ELR (cell line): ENCODE measurements around the gene VEGFB.

Source experiments
- DNase-seq: peaks from one replicate; pipeline ENCODE4 v3.0.0-alpha.2; 2015; ENCODE audit warnings: low read depth

Gene VEGFB, protein sequence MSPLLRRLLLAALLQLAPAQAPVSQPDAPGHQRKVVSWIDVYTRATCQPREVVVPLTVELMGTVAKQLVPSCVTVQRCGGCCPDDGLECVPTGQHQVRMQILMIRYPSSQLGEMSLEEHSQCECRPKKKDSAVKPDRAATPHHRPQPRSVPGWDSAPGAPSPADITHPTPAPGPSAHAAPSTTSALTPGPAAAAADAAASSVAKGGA

DNA sequence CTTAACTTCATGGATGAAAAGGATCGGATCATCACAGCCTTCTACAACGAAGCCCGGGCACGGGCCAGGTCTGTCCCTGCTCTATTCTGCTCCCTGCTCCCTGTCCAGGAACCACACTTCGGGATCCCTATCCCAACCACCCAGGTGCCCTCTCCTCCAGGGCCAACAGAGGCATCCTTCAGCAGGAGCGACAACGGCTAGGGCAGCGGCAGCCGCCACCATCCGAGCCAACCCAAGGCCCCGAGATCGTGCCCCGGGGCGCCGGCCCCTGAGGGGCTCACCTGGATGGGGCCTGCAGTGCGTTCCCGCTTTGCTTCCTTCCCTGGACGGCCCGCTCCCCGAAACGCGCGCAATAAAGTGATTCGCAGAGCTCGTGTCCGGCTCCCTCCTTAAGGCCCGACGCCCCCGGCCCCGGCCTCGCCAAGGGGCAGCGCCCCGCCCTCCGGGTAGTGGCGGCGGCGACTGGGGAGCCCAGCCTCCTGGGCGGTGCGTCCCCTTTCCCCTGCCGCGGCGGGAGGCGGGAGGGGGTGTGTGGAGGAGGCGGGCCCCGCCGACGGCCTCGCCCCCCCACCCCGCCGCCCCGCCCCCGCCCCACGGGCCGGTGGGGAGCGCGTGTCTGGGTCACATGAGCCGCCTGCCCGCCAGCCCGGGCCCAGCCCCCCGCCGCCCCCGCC, at the start of gene VEGFB:
Gene VEGFB, plus strand, starts transcription at position 672 of the 674 bp plus-strand sequence. CDS start 250 bp downstream, outside the sequence.
- peak; percentile 61 for DNase-seq

DNA sequence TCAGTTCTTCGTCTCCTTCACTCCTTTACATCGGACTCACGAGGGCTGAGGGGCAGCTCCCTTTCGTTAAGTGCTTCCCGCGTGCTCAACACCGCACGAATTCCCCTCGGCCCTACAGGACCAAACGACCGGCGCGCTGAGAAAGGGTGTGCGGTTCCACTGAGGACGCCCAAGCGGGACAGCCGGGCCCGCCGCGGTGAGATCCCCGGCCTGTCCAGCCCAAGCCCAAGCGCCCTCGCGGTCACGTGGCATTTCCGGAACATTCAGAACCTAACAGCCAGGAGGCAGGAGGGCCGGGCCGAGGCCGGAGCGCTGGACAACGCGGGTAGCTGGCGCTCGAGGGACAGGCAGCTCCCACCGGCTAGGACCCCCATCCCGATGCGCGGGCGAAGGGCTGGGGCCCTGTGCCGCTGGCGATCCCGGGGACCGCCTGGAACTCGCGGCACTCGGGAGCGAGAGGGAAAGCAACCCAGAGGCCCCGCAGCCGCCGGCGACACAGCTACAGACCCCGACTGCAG, 49.1 kb upstream of the VEGFB start:
- DNase-seq = peak; percentile 91

DNA sequence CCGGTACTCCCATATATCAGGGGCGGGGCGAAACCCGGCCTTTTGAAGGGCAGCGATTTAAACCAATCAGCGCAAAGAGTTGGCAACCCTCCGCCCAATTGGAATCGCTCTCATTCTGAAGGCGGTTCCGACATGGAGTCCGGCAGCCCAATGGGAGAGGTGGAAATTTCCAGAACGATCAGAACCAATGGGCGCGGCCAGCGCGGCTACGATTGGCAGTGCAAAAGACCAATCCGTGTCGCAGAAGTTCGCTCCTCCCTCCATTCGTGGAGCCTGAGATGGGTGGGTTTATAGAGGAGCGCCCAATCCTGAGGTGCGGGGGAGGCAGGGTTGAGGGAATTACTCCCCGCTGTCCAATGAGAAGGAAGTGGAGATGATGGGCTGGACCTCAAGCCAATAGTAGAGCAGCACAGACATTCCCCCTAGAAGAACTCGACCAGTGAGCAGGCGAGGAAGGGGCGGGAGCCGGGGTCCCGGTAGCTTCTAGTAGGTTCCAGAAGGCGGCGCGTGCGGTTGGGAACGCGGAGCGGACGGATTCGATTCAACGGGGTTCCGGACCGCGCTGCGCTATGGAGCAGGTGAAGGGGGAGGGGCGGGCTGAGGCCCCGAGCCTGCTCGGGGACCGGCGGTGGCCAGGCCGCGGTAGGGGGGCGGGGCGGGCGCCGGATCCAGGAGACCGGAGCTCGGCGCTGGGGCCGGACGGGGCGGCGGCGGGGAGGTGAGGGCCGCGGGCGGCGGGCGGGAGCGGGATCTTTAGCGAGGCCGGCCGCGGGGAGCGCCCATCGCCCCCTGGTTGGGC, 48.5 kb upstream of the VEGFB start, which contains the start of gene STIP1:
Gene STIP1, plus strand, starts transcription at position 479 of the 799 bp plus-strand sequence. Its CDS starts 91 bp downstream, at position 570.
- peak; percentile 100 for DNase-seq

DNA sequence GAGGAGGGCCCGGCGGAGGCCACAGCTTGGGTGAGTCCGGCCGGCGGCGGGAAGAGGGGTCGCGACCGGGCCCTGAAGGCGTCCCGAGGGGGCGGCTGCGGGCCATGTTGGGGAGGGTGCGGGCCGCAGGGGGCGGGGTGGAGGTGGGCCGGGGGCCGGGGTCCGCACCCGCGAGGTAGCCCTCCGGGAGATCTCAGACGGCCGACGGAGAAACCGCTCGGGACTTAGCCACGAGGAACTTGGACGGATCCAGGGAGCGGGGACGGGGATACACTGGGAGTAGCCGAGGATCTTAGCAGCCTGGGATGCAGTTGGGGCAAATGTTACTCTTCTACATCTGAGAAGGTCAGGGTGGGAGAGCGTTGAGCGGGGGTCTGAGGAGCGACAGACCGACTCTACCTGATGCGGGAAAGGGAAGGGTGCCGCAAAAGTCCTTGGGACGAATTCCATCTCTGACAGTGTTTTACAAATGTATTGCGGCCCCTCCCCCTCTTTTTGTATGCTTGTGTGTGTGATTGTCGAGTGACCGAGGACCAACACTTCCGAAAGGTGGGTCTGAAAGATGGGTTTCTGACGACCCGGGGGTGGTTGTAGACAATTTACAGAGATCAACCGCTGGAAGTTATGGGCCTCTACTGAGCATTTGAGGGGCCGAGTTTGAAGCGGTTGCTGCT, 47.8 kb upstream of the VEGFB start:
- DNase-seq = peak; percentile 24

DNA sequence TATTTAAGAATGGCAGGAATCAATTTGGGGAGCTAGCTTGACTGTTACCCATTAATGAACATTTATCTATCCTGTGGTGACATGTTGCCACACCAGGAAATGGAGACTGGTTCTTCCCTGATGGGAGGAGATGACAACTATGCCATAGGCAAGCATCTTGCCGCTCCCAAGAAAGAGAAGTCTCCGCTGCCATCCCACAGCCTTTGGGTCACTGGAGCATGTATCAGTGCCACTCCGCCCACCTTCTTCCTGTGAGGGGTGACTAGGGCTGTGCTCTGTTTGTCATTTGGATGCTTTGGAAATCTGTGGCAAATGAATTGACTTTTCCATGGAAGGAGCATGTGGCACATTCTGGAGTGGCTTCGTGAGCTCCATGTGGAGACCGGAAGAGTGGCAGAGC, 42.0 kb upstream of the VEGFB start:
- no peak for DNase-seq

DNA sequence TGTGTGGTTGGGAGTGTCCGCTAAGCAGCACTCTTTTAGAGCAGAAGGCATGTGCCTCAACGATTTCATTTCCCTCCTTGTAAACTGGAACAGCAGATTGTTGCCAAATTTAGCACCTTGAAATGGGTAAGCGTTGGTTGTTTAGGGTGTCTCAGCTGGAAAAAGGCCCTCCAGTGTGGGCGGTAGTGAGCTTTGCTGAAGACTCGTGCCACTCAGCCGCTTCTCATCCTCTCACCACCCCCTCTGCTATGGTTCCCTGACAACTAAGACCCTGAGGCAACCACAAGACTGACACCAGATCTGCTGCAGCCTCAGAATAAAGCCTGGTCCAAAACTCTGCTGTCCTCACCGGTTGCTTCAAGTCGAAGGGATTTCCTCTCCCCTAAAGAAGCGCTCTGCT, 37.8 kb upstream of the VEGFB start:
- DNase-seq = no peak

DNA sequence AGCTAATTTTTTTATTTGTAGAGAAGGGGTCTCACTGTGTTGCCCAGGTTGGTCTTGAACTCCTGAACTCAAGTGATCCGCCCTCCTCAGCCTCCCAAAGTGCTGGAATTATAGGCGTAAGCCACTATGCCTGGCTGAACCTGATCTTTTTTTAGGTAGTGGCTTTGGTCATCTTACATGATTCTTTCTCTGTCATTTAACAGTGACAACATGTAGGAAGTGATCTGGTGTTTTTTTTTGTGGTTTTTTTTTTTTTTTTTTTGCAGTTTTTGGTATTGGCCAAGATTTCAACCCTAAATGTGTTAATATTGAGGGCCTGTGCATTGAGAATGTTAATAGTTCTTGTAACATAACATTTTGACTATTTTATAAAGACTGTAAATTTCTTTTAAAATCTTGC, 35.9 kb upstream of the VEGFB start:
- DNase-seq = no peak

DNA sequence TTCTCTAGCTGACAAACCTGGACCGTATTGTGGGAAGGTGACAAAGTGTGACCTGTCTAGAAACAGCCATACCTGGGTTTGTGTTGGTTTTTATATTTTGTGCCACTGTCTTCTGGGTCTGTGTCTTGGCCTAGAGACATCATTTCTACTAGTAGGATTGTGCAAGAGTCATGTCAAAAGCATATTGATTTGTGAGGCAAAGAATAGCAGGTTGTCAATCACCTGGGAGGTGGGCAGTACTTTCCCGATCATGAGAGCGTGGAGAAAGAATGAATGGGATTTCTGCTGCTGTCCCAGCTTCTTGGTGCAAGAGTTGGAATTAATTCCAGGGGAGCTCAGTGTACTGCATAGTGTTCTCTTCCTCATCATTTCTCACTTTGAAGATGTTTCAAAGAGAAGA, 32.8 kb upstream of the VEGFB start:
- no peak for DNase-seq

DNA sequence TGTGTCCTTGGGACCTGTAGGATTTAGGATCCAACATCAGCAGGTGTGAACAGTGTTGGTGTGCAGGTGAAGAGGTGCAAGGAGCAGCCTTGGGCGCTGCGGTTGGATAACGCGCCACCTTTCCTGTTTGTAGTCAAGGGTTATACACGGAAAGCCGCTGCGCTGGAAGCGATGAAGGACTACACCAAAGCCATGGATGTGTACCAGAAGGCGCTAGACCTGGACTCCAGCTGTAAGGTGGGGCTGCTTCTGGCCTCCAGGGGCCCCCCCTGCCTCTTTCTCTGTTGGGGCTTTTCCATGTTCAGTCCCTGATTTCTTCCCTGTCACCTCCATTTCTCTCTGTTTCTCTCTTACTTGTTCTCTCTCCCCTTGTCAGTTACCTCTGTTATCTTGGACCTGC, 31.4 kb upstream of the VEGFB start:
- no peak for DNase-seq

DNA sequence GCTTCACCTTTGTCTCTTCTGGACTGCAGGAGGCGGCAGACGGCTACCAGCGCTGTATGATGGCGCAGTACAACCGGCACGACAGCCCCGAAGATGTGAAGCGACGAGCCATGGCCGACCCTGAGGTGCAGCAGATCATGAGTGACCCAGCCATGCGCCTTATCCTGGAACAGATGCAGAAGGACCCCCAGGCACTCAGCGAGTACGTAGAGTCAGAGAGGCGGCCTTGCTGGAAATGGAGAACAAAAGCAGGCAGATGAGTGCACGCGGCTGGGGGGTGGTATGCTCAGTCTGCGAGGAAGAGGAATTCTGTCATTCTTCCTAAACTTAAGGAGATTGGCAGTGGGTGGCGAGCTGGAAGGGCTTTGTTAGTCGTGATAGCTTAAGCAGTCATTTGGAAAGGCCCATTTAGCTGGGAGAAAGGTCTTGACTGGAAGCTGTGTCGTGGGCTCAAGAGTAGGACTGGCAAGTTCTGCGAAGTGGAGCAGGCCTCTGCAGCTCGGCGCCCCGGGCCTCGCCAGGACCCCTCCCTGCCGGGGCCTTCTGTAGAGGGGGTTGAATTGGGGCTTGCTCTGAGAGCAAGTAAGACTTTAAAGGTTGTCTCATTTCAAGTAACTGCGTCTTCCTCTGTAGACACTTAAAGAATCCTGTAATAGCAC, 30.8 kb upstream of the VEGFB start:
- DNase-seq = no peak

DNA sequence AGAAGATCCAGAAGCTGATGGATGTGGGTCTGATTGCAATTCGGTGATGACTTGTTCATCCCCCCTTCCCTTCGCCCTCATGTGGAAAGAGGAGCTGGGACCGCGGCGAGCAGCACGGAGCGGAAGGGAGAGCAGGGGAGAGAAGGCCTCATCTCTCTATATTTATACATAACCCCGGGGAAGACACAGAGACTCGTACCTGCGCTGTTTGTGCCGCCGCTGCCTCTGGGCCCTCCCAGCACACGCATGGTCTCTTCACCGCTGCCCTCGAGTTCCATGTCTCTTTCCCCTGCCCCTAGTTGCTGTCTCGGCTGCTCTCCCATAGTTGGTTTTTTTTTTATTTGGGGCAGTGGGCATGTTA, 30.3 kb upstream of the VEGFB start:
- no peak for DNase-seq

DNA sequence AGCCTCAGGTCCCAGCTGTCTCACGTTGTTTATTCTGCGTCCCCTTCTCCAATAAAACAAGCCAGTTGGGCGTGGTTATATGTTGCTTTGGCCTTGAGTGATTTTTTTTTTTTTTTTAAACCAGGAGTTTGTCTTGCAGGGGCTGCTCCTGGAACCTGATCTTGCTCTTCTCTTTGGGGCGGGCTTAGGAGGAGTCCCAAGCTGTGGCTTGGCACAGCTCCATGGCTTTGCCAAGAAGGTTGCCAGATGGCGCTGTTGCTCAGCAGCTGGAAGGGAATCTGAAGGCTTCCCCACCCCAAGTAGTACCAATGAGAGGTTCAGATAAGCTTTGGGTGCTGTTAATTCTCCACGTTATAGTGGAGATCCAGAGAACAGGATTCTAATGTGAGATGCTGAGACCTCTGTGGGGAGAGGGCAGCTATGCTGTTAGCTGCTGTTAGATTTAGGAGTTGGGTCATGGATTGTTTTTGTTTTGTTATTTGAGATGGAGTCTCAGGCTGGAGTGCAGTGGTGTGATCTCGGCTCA, 29.9 kb upstream of the VEGFB start:
- DNase-seq = peak; percentile 95

DNA sequence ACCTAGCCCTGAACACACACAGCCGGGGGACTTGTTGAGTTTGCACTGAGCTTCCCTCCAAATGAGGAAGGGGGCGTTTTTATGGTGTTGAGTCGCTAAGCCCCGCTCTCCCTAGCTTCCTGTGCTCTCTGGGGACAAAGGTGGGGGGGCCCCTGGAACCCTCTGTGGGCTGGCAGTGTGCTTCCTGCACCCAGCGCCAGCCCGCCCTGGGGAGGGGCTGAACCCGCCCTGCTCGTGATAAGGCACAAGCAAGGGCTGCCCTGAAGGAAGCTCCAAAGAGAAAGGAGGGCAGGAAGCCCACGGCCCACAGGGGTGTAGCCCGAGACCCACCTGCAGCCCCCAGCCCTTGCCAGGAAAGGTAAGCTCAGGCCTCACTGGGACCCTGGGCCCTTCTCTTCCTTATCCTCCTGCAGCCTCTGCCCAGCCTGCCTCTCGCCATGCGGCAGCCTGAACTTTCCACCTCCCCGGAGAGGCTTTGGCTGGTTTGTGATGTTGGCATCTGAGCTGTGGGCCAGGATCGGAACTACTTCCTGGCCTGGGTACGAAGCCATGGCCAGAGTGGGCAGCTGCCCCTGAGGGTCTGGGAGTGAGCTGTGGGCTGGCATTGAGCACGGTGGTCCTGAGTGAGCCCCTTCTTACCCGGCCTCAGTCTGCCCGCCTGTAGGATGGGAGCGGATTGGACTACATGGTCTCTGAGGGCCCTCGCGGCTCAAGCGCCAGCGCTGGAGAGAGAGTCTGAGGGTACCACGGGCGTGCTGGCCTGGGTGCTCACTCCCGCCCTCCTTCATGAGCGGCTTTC, 27.7 kb upstream of the VEGFB start, which contains the start of gene FERMT3:
Gene FERMT3, plus strand, starts transcription at position 265 of the 799 bp plus-strand sequence. CDS start 644 bp downstream, outside the sequence.
- no peak for DNase-seq

DNA sequence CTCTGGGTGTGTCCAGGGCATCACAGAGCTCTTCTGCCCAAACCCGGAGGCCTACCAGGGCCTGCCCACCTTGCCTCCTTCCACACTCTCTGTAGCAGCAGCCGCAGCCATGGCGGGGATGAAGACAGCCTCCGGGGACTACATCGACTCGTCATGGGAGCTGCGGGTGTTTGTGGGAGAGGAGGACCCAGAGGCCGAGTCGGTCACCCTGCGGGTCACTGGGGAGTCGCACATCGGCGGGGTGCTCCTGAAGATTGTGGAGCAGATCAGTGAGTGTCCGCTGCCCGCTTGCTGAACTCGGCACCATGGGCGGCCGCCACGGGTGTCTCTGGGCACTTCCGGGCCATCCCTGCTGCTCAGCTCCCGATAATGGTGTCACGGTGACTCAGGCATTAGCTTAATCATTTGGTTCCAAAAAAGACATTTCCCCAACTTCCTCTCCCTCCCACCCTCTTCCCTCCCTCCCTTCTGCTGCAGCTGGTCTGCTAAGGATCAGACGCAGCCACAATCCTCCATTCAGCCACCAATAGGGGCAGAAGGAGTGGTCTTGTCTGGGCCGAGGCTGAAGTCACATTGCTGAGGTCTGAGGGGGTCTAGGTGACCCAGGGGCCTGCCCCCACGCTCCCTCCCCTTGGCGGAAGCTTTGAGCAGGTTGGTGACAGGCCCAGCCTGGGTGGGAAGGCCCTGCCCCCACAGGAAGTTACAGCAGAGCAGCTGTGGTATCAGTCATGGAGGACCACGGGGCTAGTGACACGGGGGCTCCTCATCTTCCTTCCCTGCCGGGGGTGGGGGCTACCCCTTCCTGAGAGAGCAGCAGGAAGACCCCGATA, 26.9 kb upstream of the VEGFB start:
- DNase-seq = peak; percentile 83

DNA sequence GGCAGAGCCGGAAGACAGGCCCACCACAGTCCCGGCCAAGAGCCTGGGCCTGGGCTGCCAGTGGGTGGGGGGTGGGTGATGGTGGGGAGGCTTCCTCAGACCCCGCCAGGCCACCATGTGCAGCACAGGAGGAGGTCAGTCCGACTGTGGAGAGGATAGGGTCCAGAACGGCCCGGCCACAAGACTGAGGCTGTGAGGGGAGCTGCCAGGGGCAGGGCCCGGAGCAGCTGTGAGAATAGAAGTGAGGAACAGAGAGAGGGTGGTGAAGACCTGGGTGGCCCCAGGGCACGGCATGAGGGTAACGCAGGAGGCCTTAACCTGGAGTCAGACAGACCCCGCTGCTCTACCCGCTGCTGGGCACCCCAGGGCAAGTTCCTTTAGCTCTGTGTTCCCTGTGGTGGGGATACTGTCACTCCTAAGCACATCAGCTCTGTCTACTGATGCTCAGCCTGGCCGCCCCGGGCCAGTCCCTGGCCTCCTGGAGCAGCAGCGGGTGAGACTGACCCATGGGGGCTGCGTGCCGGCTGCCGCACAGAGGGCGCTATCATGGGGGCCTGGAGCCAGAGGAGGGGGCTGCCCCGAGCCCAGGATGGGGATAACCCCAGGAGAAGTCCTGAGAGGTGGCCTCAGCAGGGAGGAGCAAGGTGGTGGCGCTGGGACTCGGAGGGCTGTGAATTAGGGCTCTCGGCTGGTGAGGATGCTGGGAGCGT, 26.1 kb upstream of the VEGFB start:
- no peak for DNase-seq

DNA sequence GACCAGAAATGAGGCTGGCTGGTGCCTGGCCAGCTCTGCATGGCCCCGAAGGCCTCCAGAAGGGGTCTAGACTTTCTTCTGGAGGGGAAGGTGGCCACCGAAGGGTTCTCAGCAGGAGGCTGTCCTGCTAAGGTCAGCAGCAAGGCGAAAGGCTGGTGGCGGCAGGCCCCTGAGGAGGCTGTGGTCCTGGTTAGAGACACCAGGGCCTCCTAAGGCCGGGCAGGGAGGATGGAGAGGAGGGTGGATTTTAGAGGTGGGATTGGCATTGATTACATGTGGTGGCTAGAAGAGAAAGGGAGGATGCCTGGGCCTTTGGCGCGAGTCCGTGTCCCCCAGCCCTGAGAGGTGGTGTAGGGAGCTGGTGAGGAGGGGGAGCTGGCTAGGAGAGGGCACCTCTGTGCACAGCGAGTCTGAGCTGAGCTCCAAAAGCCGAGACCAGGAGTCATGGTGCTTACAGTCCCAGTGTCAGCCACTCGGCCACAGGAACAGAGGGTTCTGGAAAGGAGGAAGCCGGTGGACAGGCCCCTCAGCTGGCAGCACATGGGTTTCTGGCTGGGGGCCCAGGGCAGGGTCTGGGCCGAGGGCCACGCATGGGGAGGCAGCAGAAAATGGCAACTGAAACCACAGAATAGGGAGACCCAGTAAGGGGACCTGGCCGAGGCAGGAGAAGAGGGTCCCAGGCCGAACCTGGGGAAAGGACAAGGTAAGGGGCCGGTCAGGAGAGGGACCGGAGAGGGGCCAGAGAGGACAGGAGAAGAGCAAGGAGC, 25.4 kb upstream of the VEGFB start:
- DNase-seq = no peak

DNA sequence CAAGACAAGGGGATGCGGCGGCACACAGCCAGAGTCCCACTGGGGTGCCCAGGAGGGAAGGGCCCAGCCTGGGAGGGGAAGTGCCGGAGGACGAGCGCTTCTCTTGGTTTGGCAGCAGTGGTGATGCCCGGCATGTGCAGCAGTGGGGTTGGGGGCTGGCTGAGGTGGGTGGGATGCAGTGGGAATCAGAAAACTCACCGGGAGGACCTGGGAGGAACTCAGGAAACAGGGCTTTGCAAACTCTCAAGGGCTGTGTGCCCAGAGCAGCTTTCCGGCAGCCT, 24.9 kb upstream of the VEGFB start:
- DNase-seq = no peak

DNA sequence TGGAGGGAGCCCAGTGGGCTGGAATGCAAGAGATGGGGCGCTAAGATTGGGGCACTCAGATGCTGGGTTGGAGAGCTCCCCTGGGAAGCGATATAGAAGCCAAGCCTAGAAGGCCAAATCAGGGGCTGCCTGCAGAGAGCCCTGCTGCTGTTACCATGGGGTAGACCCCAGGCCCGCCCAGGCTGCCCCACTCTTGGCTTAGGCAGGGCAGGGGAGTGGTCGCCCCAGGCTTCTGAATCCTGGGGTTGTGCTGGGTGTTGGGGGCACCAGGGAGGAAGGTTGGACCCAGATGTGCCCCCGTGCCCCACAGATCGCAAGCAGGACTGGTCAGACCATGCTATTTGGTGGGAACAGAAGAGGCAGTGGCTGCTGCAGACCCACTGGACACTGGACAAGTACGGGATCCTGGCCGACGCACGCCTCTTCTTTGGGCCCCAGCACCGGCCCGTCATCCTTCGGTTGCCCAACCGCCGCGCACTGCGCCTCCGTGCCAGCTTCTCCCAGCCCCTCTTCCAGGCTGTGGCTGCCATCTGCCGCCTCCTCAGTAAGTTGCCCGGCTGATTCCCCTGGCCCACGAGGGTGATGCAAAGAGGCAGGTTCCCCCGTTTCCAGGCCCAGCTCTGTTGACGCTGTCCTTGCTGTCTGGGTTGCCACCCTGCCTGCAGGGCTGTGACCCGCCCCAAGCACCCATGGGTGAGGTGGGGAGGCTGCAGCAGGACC, 23.9 kb upstream of the VEGFB start:
- no peak for DNase-seq
